ENCODE results near the gene CERS1. TPM values are rescaled to one million over a fixed set of nuclear protein-coding genes. Genes with fewer than 3 reads are reported as not detected.

The CERS1 gene
- total RNA-seq, 4 donors from 2014 or later: not detected

DNA sequence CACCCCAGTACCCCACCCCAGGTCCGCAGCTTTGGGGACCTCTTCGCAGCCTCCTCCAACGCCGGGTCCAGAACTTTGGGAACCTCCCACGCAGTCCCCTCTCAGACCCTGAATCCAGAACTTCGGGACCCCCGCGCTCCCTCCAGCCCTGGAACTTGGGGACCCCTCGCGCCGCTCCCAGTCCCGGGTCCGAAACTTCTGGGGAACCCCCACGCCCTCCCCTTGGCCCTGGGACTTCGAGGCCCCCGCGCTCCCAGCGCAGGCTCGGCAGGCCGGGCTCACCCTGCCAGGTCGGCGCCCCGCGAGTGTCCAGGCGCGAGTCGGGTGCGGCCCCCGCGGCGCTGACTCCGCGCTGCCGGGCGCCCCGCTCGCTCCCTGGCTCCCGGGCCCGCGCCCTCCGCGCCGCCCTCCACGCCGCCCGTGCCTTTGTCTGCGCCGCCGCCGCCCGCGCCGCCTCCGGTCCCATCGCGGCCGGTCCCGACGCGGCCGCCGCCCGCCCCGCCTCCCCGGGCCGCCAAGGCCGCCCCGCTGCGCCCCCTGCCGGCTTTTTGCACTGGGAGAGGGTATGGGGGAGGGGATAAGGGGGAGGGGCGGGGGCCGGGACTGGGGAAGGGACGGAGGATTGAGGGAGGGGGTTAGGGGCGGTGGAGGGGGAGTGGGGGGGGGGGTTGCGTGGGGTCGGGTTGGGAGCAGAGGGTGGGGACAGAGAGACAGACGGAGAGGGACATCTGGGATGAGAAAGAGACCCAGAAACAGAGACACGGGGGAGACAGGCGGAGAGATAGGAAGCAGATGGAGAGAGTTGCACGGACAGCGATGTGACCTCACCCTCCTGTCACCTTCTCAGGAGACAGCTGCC is 45.0 kb upstream of the CERS1 start, which contains the start of gene HOMER3:
HOMER3 (minus strand) TSS at position 449 of the 859 bp plus-strand sequence. CDS start 2,235 bp downstream, outside the sequence.
- H3K4me1 ChIP-seq: peaks cover 0 to 16% (median 5%) of the 10 kb centered on the region in 4 donors
- peak within 1 kb of the TSS; percentile 45 to 71 (median 64) for H3K4me3 ChIP-seq
- H3K27me3 ChIP-seq: no peaks in the 10 kb centered on the region
- H3K27ac ChIP-seq: peak within 1 kb of the TSS; percentile 20 to 70 (median 41)
- H3K36me3 ChIP-seq: peaks cover 0 to 9% (median 0%) of the 10 kb centered on the region in 3 donors
- no peak for TF ChIP-seq POLR2A (IDR thresholded peaks at IDR 0.05)
- peak in 4 of 6 experiments; percentile 22 to 47 (median 34) for TF ChIP-seq CTCF (IDR thresholded peaks at IDR 0.05)
- H3K9me3 ChIP-seq: no peaks in the 10 kb centered on the region
- DNase-seq: peak; percentile 75 to 88 (median 86)

DNA sequence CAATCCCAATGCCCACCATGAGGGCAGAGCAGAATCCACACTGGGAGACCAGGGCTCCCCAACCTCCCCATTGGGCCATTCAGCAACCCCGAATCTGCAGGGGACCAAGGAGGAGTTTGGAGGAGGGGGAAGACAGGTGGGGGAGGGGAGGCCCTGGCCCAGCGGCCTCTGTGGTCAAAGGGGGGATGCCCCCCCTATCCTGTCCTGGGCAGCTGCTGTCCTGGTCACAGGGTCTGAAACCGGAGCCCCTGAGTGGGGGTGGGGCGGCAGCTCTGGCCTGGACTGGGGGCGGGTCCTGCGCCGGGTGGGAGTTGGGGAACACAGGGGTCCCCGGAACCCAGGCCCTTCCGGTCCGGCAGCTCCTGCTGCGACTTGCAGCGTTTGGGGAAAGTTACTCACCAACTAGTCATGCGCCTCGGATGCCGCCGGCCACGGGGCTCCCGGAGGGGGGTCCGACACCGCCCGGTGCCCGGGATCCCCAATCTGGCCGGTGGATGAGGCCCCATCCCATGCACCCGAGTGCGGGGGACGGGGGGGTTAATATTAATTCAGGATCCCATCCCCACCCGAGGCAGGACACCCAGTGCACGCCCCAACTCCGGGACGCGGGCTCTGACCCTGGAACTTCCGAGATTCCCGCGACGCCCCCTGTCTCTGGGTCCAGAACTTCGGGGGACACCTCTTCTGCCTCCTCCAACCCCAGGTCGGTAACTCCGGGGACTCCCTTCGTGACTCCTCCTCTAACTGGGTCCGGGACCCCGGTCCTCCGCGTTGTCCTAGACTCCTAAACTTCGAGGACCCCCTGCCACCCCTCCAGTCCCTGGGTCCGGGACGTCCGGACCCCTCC is 44.2 kb upstream of the CERS1 start:
- DNase-seq: peak in 2 of 3 donors; percentile 59 to 64
- peak overlapping the region; percentile 20 to 70 (median 41) for H3K27ac ChIP-seq
- no peaks in the 10 kb centered on the region for H3K9me3 ChIP-seq
- peak overlapping the region; percentile 45 to 71 (median 64) for H3K4me3 ChIP-seq
- H3K27me3 ChIP-seq: no peaks in the 10 kb centered on the region
- no peak for TF ChIP-seq CTCF (IDR thresholded peaks at IDR 0.05)
- no peak for TF ChIP-seq POLR2A (IDR thresholded peaks at IDR 0.05)
- H3K36me3 ChIP-seq: peaks cover 0 to 9% (median 0%) of the 10 kb centered on the region in 3 donors
- H3K4me1 ChIP-seq: peaks cover 0 to 16% (median 5%) of the 10 kb centered on the region in 4 donors

- Histone ChIP-seq H3K27me3 (no peaks in the 10 kb centered on the region), H3K4me3 (no peak overlapping the region), H3K4me1 (peaks cover 0 to 16% (median 5%) of the 10 kb centered on the region in 4 donors), H3K27ac (no peak overlapping the region), H3K36me3 (peaks cover 0 to 10% (median 0%) of the 10 kb centered on the region in 3 donors), H3K9me3 (no peaks in the 10 kb centered on the region)
- TF ChIP-seq CTCF (IDR thresholded peaks at IDR 0.05) (no peak), POLR2A (IDR thresholded peaks at IDR 0.05) (no peak)
- DNase-seq: no peak
Measured at GRCh38 chr19:18939163-18939562, 43.2 kb upstream of the CERS1 start.

GRCh38 chr19:18933297-18933696 is 37.3 kb upstream of the CERS1 start:
- H3K4me3 ChIP-seq: no peak overlapping the region
- no peaks in the 10 kb centered on the region for H3K27me3 ChIP-seq
- peaks cover 0 to 17% (median 0%) of the 10 kb centered on the region in 3 donors for H3K36me3 ChIP-seq
- H3K9me3 ChIP-seq: no peaks in the 10 kb centered on the region
- DNase-seq: no peak
- H3K4me1 ChIP-seq: peaks cover 0 to 9% (median 3%) of the 10 kb centered on the region in 4 donors
- TF ChIP-seq CTCF (IDR thresholded peaks at IDR 0.05): no peak
- TF ChIP-seq POLR2A (IDR thresholded peaks at IDR 0.05): no peak
- no peak overlapping the region for H3K27ac ChIP-seq

DNA sequence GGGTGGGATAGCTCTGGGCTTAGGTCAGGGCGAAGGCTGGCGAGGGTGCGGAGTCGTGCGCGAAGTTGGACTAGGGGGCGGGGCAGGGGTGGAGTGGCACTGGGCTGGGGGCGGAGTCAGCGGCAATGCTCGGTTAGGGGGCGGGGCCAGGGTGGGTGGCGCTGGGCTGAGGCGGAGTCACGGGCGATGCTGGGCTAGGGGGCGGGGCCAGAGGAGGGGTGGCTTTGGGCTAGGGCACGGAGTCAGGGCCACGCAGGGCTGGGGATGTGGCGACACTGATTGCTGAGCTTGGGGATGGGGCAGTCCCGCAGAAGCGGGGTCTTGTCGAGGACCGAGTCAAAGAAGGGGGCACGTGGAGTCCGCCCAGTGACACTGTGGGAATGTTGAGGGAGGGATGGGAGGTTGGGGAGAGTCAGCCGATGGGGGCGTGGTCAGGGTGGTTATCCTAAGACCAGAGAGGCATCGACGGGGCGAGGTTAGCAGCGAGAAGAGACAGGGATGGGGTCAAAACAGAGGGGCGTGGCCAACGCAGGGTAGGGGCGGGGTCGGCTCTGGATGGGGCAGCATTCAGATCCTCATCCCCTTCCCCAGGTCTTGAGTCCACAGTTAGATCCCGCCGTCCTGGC is 36.4 kb upstream of the CERS1 start:
- H3K4me1 ChIP-seq: peaks cover 0 to 9% (median 3%) of the 10 kb centered on the region in 4 donors
- TF ChIP-seq CTCF (IDR thresholded peaks at IDR 0.05) (no peak), POLR2A (IDR thresholded peaks at IDR 0.05) (no peak)
- DNase-seq: peak; percentile 78 to 88 (median 87)
- H3K27me3 ChIP-seq: no peaks in the 10 kb centered on the region
- peak overlapping the region in 1 of 4 donors; percentile 25 for H3K27ac ChIP-seq
- H3K9me3 ChIP-seq: no peaks in the 10 kb centered on the region
- H3K36me3 ChIP-seq: peaks cover 0 to 21% (median 0%) of the 10 kb centered on the region in 3 donors
- peak overlapping the region in 3 of 4 donors; percentile 2 to 27 (median 4) for H3K4me3 ChIP-seq
